H1 (cell line): ENCODE measurements around the gene EIPR1. TPM values are rescaled to one million over a fixed set of nuclear protein-coding genes. Genes with fewer than 3 reads are reported as not detected.

Experiments
- CTCF ChIA-PET: fragments of 300-600 bp; sonication (Branson Sonifier 250); formaldehyde crosslinking; loops from one replicate; lab custom pipeline; 2021; ENCODE audit not compliant: partially characterized antibody; lab: Charles Lee
- POLR2A ChIA-PET: fragments of 300-600 bp; sonication (Branson Sonifier 250); formaldehyde crosslinking; loops from one replicate; lab custom pipeline; 2021; ENCODE audit warnings: inconsistent platforms; ENCODE audit not compliant: partially characterized antibody; lab: Charles Lee
- DNase-seq, 2 experiments: peaks; one replicate each; pipeline versions ENCODE4 v3.0.0 to v3.0.0-alpha.2; 2010 to 2022; ENCODE audit warnings: low spot score in 2 of 2, low read depth in 1 of 2, mixed read lengths in 1 of 2
- FAIRE-seq: peaks from 2 replicates; lab custom pipeline; 2011; peaks lifted over from hg19 to GRCh38; lab: Jason Lieb, UNC
- H2AFZ ChIP-seq: 2 replicates; pipeline ENCODE4 v1.8.1; 2012; ENCODE audit warnings: low read length, inconsistent platforms
- H2AK5ac ChIP-seq: 2 replicates; pipeline ENCODE4 v1.6.1; 2013; ENCODE audit warnings: low read depth, low read length
- H2BK120ac ChIP-seq: replicated peaks from 2 replicates; pipeline ENCODE3; 2013; ENCODE audit warnings: low read depth, low read length, inconsistent platforms
- H2BK12ac ChIP-seq: 2 replicates; pipeline ENCODE4 v1.6.1; 2013; ENCODE audit warnings: low read depth, low read length
- H2BK15ac ChIP-seq: 2 replicates; pipeline ENCODE4 v1.6.1; 2013; ENCODE audit warnings: low read length
- H2BK20ac ChIP-seq: 2 replicates; pipeline ENCODE4 v1.6.1; 2013; ENCODE audit warnings: low read length
- H2BK5ac ChIP-seq: 2 replicates; pipeline ENCODE4 v1.6.1; 2013; ENCODE audit warnings: low read depth, low read length
- H3K14ac ChIP-seq: 2 replicates; pipeline ENCODE4 v1.6.1; 2013; ENCODE audit warnings: inconsistent platforms; ENCODE audit not compliant: insufficient read length
- H3K18ac ChIP-seq: 2 replicates; pipeline ENCODE4 v1.6.1; 2013; ENCODE audit warnings: low read length; ENCODE audit errors: extremely low read depth
- H3K23ac ChIP-seq: 2 replicates; pipeline ENCODE4 v1.6.1; 2013; ENCODE audit warnings: inconsistent platforms; ENCODE audit not compliant: insufficient read length
- H3K23me2 ChIP-seq: 2 replicates; pipeline ENCODE4 v1.6.1; 2013; ENCODE audit warnings: low read depth, low read length
- H3K27ac ChIP-seq: 2 replicates; pipeline ENCODE4 v1.6.1; 2011; ENCODE audit warnings: low read depth, low read length, inconsistent platforms
- H3K27me3 ChIP-seq, 4 experiments: replicated peaks in 1 of 4; 1 replicate in 1 of 4; 2 replicates in 3 of 4; pipeline versions ENCODE4 v1.6.1 to v1.8.1; 2011 to 2013; ENCODE audit warnings: low read length in 3 of 4, mild to moderate bottlenecking in 3 of 4, inconsistent platforms in 2 of 4, mixed read lengths in 2 of 4, moderate library complexity in 1 of 4; ENCODE audit not compliant: control insufficient read depth in 3 of 4, insufficient read depth in 3 of 4; ENCODE audit errors: extremely low read depth in 1 of 4
- H3K36me3 ChIP-seq, 4 experiments: 2 replicates each; pipeline versions ENCODE4 v1.6.1 to v1.8.1; 2011 to 2013; ENCODE audit warnings: mild to moderate bottlenecking in 4 of 4, low read length in 3 of 4, moderate library complexity in 2 of 4, control low read depth in 1 of 4, inconsistent platforms in 1 of 4; ENCODE audit not compliant: insufficient read depth in 4 of 4, control insufficient read depth in 2 of 4
- H3K4ac ChIP-seq: replicated peaks from 2 replicates; pipeline ENCODE3; 2013; ENCODE audit warnings: low read length, low read depth, mixed read lengths, inconsistent platforms; ENCODE audit not compliant: insufficient read length
- H3K4me1 ChIP-seq, 4 experiments: replicated peaks in 1 of 4; 1 replicate in 1 of 4; 2 replicates in 3 of 4; pipeline versions ENCODE4 v1.6.1 to v1.8.1; 2011 to 2013; ENCODE audit warnings: low read length in 3 of 4, inconsistent platforms in 2 of 4, mixed read lengths in 1 of 4; ENCODE audit not compliant: insufficient read depth in 4 of 4, control insufficient read depth in 3 of 4
- H3K4me2 ChIP-seq, 2 experiments: 2 replicates each; pipeline versions ENCODE4 v1.6.1 to v1.8.1; 2011 to 2013; ENCODE audit warnings: low read depth in 2 of 2, low read length in 2 of 2, control low read depth in 1 of 2, inconsistent platforms in 1 of 2, mild to moderate bottlenecking in 1 of 2; ENCODE audit not compliant: insufficient read depth in 1 of 2
- H3K4me3 ChIP-seq, 4 experiments: fragments of 200-600, 300-600 bp in 1 of 4; sonication (generic), shearing (Covaris generic), sonication (Bioruptor Twin) in 1 of 4; 2 replicates each; pipeline versions ENCODE4 v1.5.1 to v1.8.1; 2011 to 2016; ENCODE audit warnings: low read length in 4 of 4, low read depth in 3 of 4, control low read depth in 2 of 4, inconsistent platforms in 2 of 4, mild to moderate bottlenecking in 2 of 4, mixed read lengths in 1 of 4, moderate library complexity in 1 of 4; ENCODE audit not compliant: insufficient read depth in 2 of 4; ENCODE audit errors: extremely low read depth in 1 of 4
- H3K56ac ChIP-seq: replicated peaks from 2 replicates; pipeline ENCODE3; 2013; ENCODE audit warnings: low read depth, mild to moderate bottlenecking, mixed read lengths, low read length, inconsistent platforms; ENCODE audit not compliant: insufficient read length
- H3K79me1 ChIP-seq: 2 replicates; pipeline ENCODE4 v1.6.1; 2013; ENCODE audit warnings: low read depth, low read length, control low read depth
- H3K79me2 ChIP-seq, 2 experiments: 2 replicates each; pipeline versions ENCODE4 v1.6.1 to v1.8.1; 2012 to 2013; ENCODE audit warnings: low read length in 2 of 2, mild to moderate bottlenecking in 2 of 2, inconsistent platforms in 1 of 2; ENCODE audit not compliant: insufficient read depth in 2 of 2, control insufficient read depth in 1 of 2
- H3K9ac ChIP-seq, 4 experiments: replicated peaks in 1 of 4; 1 replicate in 1 of 4; 2 replicates in 3 of 4; pipeline versions ENCODE4 v1.6.1 to v1.8.1; 2011 to 2013; ENCODE audit warnings: low read depth in 3 of 4, low read length in 3 of 4, control low read depth in 2 of 4, mild to moderate bottlenecking in 2 of 4, moderate library complexity in 2 of 4, inconsistent platforms in 1 of 4; ENCODE audit errors: extremely low read depth in 1 of 4
- H3K9me3 ChIP-seq, 2 experiments: 2 replicates each; pipeline versions ENCODE4 v1.6.1 to v1.8.1; 2012 to 2013; ENCODE audit warnings: mild to moderate bottlenecking in 2 of 2, moderate library complexity in 2 of 2, control low read depth in 1 of 2, inconsistent platforms in 1 of 2, low read depth in 1 of 2, low read length in 1 of 2, mixed read lengths in 1 of 2; ENCODE audit not compliant: insufficient read depth in 2 of 2
- H4K20me1 ChIP-seq, 2 experiments: replicated peaks in 1 of 2; 2 replicates each; pipeline versions ENCODE3 to v1.8.1; 2011 to 2013; ENCODE audit warnings: inconsistent platforms in 2 of 2, low read length in 2 of 2, mild to moderate bottlenecking in 1 of 2; ENCODE audit not compliant: insufficient read depth in 2 of 2, control insufficient read depth in 1 of 2
- H4K5ac ChIP-seq: 2 replicates; pipeline ENCODE4 v1.6.1; 2013; ENCODE audit warnings: low read length, low read depth, mixed read lengths, inconsistent platforms; ENCODE audit not compliant: insufficient read length
- H4K8ac ChIP-seq: 2 replicates; pipeline ENCODE4 v1.8.0; 2013; ENCODE audit warnings: mild to moderate bottlenecking, moderate library complexity, low read length, inconsistent platforms; ENCODE audit not compliant: insufficient read depth; ENCODE audit errors: extremely low read depth
- H4K91ac ChIP-seq: replicated peaks from 2 replicates; pipeline ENCODE3; 2013; ENCODE audit warnings: low read length, mixed read lengths, inconsistent platforms; ENCODE audit not compliant: insufficient read length
- ATF2 ChIP-seq: IDR thresholded peaks from 2 replicates; pipeline ENCODE4 v1.6.1; 2012; ENCODE audit warnings: low read length, inconsistent platforms
- BCL11A ChIP-seq, 2 experiments: IDR thresholded peaks; one replicate each; pipeline ENCODE4 v1.6.1; 2011; ENCODE audit warnings: low read depth in 2 of 2, low read length in 2 of 2, mild to moderate bottlenecking in 2 of 2
- CHD1 ChIP-seq: IDR thresholded peaks from 2 replicates; pipeline ENCODE4 v1.6.1; 2012; ENCODE audit warnings: low read depth, low read length, improper control_type of control experiment
- EP300 ChIP-seq, 2 experiments: IDR thresholded peaks; 1 replicate in 1 of 2; 2 replicates in 1 of 2; pipeline ENCODE4 v1.6.1; 2011 to 2012; ENCODE audit warnings: low read depth in 2 of 2, low read length in 2 of 2, mild to moderate bottlenecking in 2 of 2, borderline replicate concordance in 1 of 2, inconsistent platforms in 1 of 2, moderate library complexity in 1 of 2
- EZH2 ChIP-seq: fragments of 200-600 bp; sonication (generic); IDR thresholded peaks from 2 replicates; pipeline ENCODE4 v1.7.1; 2012; ENCODE audit warnings: low read depth, mild to moderate bottlenecking, moderate library complexity, low read length, inconsistent platforms; ENCODE audit not compliant: severe bottlenecking
- HDAC6 ChIP-seq: IDR thresholded peaks from one replicate; pipeline ENCODE4 v1.7.1; 2012; ENCODE audit warnings: low read depth, mild to moderate bottlenecking, inconsistent platforms, low read length, moderate library complexity
- JUND ChIP-seq: IDR thresholded peaks from 2 replicates; pipeline ENCODE4 v1.6.1; 2011; ENCODE audit warnings: mild to moderate bottlenecking, improper control_type of control experiment, low read length
- RNF2 ChIP-seq: fragments of 200-900, 300-1000 bp; sonication (generic); IDR thresholded peaks from 2 replicates; pipeline ENCODE4 v1.7.1; 2016; ENCODE audit warnings: borderline replicate concordance, low read depth, mild to moderate bottlenecking, antibody characterized with exemption, low read length; ENCODE audit not compliant: poor library complexity, severe bottlenecking; ENCODE audit errors: missing control alignments
- TAF1 ChIP-seq: IDR thresholded peaks from 2 replicates; pipeline ENCODE4 v1.6.1; 2011; ENCODE audit warnings: mild to moderate bottlenecking, low read depth, low read length
- TBP ChIP-seq: IDR thresholded peaks from 2 replicates; pipeline ENCODE4 v1.6.1; 2011; ENCODE audit warnings: low read depth, low read length, improper control_type of control experiment
- WGBS, 2 experiments: shearing (Covaris generic) in 1 of 2; methylation state at CpG; one replicate each; pipeline versions ENCODE4 v1.1.6 to v1.1.7; 2013 to 2015; ENCODE audit warnings: low lambda C conversion rate in 2 of 2, mixed read lengths in 2 of 2, inconsistent platforms in 1 of 2, low coverage in 1 of 2, missing lambda C conversion rate in 1 of 2; ENCODE audit not compliant: insufficient replicate concordance in 2 of 2, insufficient coverage in 1 of 2, insufficient read length in 1 of 2; ENCODE audit errors: extremely low coverage in 1 of 2, missing lambda C conversion rate in 1 of 2; 5-methylcytosine and 5-hydroxymethylcytosine counted together
- polyA plus RNA-seq, 7 experiments: library from polyadenylated mRNA; depleted of rRNA in 3 of 7; stranded (reverse) in 5 of 7; unstranded in 2 of 7; fragments of >200 nt in 5 of 7; fragments of 200-250 nt in 2 of 7; gene quantifications; 1 replicate in 5 of 7; 2 replicates in 1 of 7; 4 replicates in 1 of 7; pipeline versions ENCODE4 v1.2.1 to v1.2.3, GENCODE V29; 2011 to 2013; ENCODE audit warnings: missing spikeins in 2 of 7, mixed read lengths in 2 of 7
- total RNA-seq: library from RNA; stranded (reverse); fragmentation: NEBNext Ultra II Directional; extraction: Animal tissue kit (Norgen Biotek cat#: 25700); gene quantifications from 2 replicates; pipeline ENCODE4 v1.2.1, GENCODE V29; 2021

EIPR1 gene
- total and polyA plus RNA-seq, 2 of the 8 experiments (the other 6 are each of a cell fraction or from before 2014, with no cell fraction given): 26.3 to 56.4 TPM

- Histone ChIP-seq H2BK12ac (no peak overlapping the region), H2AFZ (no peak overlapping the region), H3K56ac (no peak overlapping the region), H4K91ac (no peak overlapping the region), H3K27me3 (no peaks in the 10 kb centered on the region), H3K4me3 (no peak overlapping the region), H3K23me2 (no peaks in the 10 kb centered on the region), H3K9me3 (peaks cover 18 to 25% of the 10 kb centered on the region in 2 experiments), H2BK20ac (no peak overlapping the region), H4K20me1 (no peaks in the 10 kb centered on the region), H3K18ac (no peak overlapping the region), H2AK5ac (no peak overlapping the region), H2BK5ac (no peak overlapping the region), H3K4ac (no peak overlapping the region), H2BK120ac (no peak overlapping the region), H3K36me3 (peaks cover 0 to 7% (median 2%) of the 10 kb centered on the region in 4 experiments; a peak in 2 of 8 replicates), H4K8ac (no peak overlapping the region), H2BK15ac (no peak overlapping the region), H3K23ac (no peak overlapping the region), H3K4me2 (no peak overlapping the region), H3K9ac (no peak overlapping the region), H3K4me1 (peaks cover 0 to 4% (median 2%) of the 10 kb centered on the region in 4 experiments; a peak in 4 of 7 replicates), H3K14ac (no peak overlapping the region), H3K79me2 (no peaks in the 10 kb centered on the region), H3K79me1 (no peaks in the 10 kb centered on the region), H4K5ac (no peak overlapping the region), H3K27ac (no peak overlapping the region)
- FAIRE-seq (no peak), DNase-seq (no peak)
- 85% methylated on average over 4 of the region's 4 CpGs; no CpG with 5 or more reads in 1 of the 2 experiments for WGBS, 2 experiments
- ChIA-PET CTCF (interaction anchor here (0.8 kb wide), 1 partner anchor 51 kb away, joined by 3 read pairs; no protein-coding TSS in a partner anchor), POLR2A (interaction anchor here (0.6 kb wide), 1 partner anchor 8 kb away, joined by 3 read pairs; no protein-coding TSS in a partner anchor)
- no peak for TF ChIP-seq ATF2
- TF ChIP-seq BCL11A (IDR thresholded peaks at IDR 0.05; ENCODE audit: low read depth in 2 of 2, low read length in 2 of 2): no peak
- TF ChIP-seq TAF1: no peak
- TF ChIP-seq HDAC6: no peak
- TF ChIP-seq CHD1: no peak
- no peak for TF ChIP-seq EZH2
- TF ChIP-seq TBP: no peak
- TF ChIP-seq RNF2: no peak
- no peak for TF ChIP-seq JUND
- TF ChIP-seq EP300 (IDR thresholded peaks at IDR 0.05; ENCODE audit: borderline replicate concordance in 1 of 2, low read depth in 2 of 2, low read length in 2 of 2): no peak
Observed at GRCh38 chr2:3248754-3249475, 128.7 kb downstream of the EIPR1 start.
